Left hindlimb (tissue), 1 donor: ENCODE results near the gene PRELID3B.
"Not testable (repeated sequence)": the region's sequence is repeated elsewhere in the genome, so short reads cannot be mapped to it uniquely, and the experiment has no call there.

Experiments
- DNase-seq: peaks from one replicate; pipeline ENCODE4 v3.0.0-alpha.2; 2018

PRELID3B gene

DNA sequence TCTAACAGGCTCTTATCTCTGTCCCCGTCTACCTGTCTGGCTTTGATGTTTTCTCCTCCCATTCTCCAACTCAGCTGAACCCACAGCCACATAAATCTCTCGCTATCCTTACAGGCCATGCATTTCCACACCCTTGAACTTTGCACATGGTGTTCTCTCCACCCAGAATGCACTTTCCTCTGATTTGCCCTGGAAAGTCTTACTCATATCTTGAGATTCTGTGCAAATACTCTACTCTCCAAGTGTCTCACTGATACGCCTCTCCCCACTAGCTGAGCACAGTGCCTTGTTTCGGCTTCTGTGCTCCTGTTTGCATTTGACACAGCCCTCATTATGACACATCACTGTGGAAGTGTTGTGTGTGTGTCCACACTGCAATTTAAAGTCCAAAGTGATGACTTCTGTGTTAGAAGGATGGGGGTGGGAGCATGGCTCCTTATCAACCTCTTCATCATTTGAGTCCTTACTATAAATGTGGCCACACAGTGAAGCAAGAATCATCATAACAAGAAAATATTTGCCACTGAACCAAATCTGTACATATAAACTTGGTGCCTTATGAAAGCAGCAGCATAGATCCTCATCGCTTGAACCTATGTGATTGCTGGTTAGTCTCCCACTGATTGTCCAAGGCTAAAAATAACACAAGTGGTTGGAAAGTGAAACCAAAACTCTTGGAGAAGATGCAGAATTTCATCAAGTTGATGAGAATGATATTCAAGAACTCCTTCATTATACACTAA lies 5.5 kb upstream of the PRELID3B start:
- DNase-seq = no peak

- no peak for DNase-seq
Measured at GRCh38 chr20:59046862-59047261, 4.3 kb upstream of the PRELID3B start.

GRCh38 chr20:59044796-59045195 lies 2.2 kb upstream of the PRELID3B start:
- no peak for DNase-seq

- no peak for DNase-seq
Measured at GRCh38 chr20:59044295-59044694, 1.7 kb upstream of the PRELID3B start.

- DNase-seq = no peak
Measured at GRCh38 chr20:59043698-59044097, 1.1 kb upstream of the PRELID3B start.

GRCh38 chr20:59042796-59043631 lies 428 bp upstream of the PRELID3B start:
- DNase-seq = peak; percentile 95

DNA sequence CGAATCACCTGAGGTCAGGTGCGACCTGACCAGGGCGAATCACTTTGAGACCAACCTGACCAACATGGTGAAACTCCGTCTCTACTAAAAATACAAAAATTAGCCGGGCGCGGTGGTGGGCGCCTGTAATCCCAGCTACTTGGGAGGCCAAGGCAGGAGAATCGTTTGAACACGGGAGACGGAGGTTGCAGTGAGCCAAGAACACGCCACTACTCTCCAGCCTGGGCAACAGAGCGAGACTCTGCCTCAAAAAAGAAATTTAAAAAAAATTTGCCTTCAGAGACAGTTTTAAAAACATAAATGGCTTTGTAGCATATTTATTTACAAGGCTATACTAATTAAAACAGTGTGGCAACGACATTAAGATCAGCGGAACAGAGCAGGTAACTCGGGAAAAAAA lies 1.1 kb downstream of the PRELID3B start:
- not testable (repeated sequence) for DNase-seq

DNA sequence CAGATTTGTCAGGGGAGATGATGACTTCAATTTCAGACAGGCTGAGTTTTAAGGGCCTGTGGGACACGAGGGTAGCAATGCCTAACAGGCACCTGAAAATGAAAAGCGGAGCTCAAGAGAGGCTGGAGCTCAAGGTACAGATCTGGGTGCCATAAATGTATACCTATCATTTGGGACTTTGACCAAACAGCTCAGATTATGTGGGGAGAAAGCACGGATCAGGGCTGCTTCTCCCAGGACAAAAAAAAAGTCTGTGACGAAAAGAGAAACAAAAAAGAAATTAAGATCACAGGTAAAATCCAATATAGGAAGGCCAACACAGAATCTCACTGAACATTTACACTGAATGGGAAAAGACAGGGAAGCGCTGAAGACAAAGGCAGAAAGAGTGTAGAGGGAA lies 1.9 kb downstream of the PRELID3B start:
- no peak for DNase-seq

DNA sequence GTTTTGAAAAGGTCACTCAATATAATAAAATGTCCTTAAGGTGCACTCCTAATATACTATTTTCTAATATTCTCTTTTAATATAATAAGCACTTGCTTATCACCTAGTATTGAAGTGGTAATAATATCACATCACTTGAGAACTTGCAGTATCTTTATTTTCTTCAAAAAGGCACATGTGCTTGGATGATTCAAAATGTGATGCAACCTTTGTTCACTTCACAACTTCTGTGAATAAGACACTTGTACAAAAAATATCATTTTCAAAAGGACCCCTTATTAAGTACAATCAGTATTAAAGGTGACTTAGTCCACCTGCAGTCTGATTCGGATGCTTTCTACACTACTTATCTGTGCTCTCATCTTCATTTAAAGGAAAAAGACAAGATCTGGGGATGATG lies 3.4 kb downstream of the PRELID3B start:
- DNase-seq = no peak

DNA sequence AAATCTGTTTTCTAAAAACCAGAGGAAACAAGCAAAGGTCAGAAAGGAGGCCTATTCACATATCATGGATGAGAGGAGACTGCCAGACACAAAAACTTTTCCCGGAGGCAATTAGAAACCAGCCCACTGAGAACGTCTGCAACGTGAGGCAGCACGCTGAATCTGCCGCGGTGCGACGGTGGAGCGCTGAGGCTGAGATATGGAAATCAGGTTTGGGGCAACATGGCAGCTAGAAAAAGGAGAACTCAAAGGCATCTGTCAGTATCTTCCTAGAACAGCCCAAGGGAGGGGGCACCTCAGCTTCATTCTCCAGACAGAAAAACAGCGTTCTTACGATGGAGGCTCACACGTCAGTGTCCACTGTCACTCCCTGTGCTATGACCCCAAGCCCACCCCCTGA lies 5.2 kb downstream of the PRELID3B start:
- DNase-seq = no peak

GRCh38 chr20:59035381-59035780 lies 7.2 kb downstream of the PRELID3B start:
- DNase-seq = no peak

DNA sequence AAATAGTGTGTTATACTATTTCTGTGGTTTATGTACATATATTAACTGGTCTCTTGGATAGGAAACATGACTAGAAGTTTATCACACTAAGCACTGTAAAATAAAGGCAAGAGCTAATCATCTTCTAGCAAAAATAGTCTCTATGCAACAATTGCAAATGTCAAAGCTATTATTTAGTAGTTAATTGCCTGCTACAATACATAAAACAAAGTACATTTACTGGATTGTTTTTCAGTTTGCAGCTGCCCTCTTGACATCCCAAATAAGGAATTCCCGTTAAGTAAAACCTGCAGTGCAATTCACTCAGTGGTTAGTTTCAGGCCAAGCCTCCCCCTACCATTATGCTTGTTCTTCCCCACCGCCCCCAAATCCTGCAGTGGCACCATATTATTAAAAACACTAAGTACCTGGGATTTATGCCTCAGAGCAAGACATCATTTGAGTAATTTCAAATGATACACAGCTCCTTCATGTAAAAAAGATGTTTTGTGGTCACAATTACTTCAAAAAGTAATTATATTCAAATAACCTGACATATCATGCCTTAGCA lies 8.9 kb downstream of the PRELID3B start:
- DNase-seq = no peak

- no peak for DNase-seq
Measured at GRCh38 chr20:59033093-59033492, 9.5 kb downstream of the PRELID3B start.

DNA sequence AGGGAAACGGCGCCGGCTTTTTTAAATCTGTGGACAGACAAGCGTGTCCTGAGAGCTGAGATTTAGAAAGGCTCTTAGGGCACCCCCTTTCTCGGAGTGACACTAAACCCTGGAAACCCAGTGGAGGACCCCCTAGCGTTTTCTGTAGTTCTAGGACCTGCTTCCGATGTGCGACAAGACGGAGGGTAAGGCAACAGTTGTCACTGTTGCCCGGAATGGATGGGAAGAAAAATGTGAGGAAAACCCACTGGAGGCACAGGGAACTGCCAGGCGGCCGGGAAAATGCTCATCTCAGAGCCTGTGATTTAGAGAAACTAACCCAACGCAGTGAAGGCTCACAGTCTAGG lies 9.9 kb downstream of the PRELID3B start:
- DNase-seq = no peak

DNA sequence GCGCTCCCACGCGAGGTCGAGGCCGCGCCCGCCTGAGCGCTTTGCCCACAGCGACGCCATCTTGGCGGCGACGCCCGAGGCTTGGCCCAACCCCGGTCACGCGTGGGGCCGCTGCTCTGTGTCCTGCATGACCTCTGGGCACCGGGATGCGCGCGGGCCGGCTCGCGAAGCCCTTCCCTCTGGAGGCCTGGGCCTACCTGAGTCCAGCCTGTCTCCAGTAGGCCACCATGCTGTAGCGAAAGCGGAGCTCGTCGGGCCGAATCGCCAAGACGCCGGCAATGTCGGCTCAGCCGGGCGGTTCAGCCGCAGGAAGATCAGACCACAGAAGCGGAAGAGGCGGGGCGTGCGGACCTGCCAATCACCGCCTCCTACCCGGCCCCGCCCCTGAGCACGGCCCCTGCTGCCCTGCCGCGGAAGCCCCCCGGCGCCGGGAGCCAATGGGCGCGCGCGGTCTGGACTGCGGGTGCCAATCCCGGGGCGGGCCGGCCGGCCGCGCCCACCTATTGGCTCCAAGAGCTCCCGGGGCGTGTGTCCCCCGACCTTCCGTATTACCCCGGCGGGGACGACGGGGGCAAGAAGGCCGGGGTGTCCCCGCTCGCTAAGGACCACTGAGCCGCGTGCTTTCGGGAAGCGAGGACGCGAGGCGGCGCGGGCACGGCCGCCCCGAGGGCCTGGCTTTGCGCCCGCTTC lies 10.4 kb downstream of the PRELID3B start, which contains the start of gene ATP5F1E:
ATP5F1E (minus strand) TSS at position 313 of the 690 bp plus-strand sequence; CDS start at position 229, 84 bp downstream.
- peak; percentile 97 for DNase-seq

GRCh38 chr20:59031564-59032022 lies 11.0 kb downstream of the PRELID3B start:
- no peak for DNase-seq

DNA sequence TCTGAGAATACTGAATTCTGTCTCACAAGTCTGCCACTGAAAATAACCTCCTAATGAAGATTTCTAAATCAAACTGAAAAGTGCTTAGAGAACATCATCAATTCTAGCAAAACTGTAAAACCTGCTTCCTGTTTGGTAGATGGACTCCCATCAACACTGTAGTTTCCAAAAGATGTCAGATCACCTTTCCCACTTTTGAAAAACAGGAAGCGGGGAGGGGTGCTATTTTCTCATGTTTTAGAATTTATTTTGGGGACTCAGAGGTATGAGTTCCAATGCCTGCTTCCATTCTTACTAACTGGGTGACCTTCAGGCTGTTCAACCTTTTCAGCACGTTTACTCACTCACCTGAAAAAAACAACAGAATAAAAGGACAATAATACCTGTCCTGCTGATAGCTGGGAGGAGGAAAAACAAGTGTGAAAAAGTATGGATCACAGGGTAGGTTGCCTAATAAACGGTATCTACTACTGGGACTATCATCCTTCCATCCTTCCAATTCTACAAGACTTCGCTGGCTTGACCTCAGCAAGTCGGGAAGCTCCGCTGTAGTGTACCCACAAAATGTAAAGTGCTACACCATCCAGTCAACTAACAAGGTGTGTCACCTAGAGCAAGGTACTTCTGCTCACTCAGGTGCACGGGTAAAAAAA lies 11.5 kb downstream of the PRELID3B start:
- DNase-seq = no peak

- DNase-seq = no peak
Measured at GRCh38 chr20:59028812-59029211, 13.8 kb downstream of the PRELID3B start.

GRCh38 chr20:59027741-59028320 lies 14.8 kb downstream of the PRELID3B start:
- DNase-seq = no peak

- DNase-seq = no peak
Measured at GRCh38 chr20:59026904-59027740, 15.5 kb downstream of the PRELID3B start.

- DNase-seq = no peak
Measured at GRCh38 chr20:59025511-59025910, 17.1 kb downstream of the PRELID3B start.
